Stimulated activated CD8-positive, alpha-beta memory T cell treated with anti-CD3 and anti-CD28 coated beads, Interleukin-12 subunit alpha, Interleukin-12 subunit beta, amount 100 ng/mL, for 24 hours (primary cell): Measurements from ENCODE around the gene SPINDOC.
"Not testable (repeated sequence)": the region's sequence is repeated elsewhere in the genome, so short reads cannot be mapped to it uniquely, and the experiment has no call there.

Source experiments
- DNase-seq: peaks from one replicate; pipeline ENCODE4 v3.0.0-alpha.2; 2020; ENCODE audit errors: extremely low read depth

The SPINDOC gene

GRCh38 chr11:63785823-63786222 lies 27.4 kb upstream of the SPINDOC start:
- no peak for DNase-seq

GRCh38 chr11:63791495-63792167 lies 21.6 kb upstream of the SPINDOC start:
- DNase-seq: no peak

DNA sequence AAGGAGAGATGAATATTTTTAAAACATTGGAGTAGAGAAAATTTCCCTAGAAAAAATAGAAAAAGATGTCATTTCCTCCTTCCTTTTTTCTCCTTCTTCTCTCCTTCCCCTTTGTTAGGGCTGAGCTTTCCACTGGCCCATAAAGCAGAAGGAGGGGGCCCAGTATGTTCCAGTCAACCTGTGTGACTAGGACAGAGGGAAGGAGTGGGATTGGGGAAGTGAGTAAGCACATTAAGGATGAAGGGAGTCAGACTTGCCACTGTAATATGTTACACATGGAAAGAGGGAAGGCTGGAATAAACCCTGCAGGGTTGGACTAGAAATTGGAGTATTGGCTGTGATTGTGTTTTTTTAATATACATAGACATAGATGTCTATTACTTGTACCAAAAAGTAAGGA lies 20.1 kb upstream of the SPINDOC start:
- no peak for DNase-seq

- DNase-seq: no peak
Measured at GRCh38 chr11:63795066-63795465, 18.2 kb upstream of the SPINDOC start.

- DNase-seq: no peak
Measured at GRCh38 chr11:63800921-63801320, 12.3 kb upstream of the SPINDOC start.

- DNase-seq: no peak
Measured at GRCh38 chr11:63802637-63803414, 10.4 kb upstream of the SPINDOC start.

GRCh38 chr11:63804259-63804658 lies 9.0 kb upstream of the SPINDOC start:
- no peak for DNase-seq

DNA sequence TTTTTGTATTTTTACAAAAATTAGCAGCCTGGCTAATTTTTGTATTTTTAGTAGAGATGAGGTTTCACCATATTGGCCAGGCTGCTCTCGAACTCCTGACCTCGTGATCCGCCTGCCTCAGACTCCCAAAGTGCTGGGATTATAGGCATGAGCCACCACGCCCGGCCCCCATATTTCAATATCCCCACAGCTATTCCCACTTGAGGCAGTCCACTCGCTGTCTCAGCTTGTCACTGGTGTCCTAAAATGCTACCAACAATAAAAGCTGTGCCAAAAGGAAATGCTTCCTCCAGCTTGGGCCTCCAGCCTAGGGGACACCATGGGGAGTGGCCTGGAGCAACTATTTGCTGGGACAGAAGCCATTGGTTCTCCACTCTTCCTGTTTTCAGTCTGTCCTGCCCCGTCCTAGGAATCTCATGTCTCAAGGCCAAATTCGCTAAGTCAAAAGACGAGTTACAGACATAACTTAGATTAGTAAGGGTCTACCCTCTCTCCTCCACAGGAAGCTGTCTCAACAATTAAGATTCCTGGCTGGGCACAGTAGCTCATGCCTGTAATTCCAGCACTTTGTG lies 7.3 kb upstream of the SPINDOC start:
- DNase-seq: no peak

DNA sequence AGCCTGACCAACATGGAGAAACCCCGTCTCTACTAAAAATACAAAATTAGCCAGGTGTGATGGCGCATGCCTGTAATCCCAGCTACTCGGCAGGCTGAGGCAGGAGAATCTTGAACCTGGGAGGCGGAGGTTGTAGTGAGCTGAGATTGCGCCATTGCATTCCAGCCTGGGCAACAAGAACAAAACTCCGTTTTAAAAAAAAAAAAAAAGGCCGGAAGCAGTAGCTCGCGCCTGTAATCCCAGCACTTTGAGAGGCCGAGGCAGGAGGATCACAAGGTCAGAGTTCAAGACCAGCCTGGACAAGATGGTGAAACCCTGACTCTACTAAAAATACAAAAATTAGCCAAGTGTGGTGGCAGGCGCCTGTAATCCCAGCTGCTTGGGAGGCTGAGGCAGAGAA lies 2.9 kb upstream of the SPINDOC start:
- not testable (repeated sequence) for DNase-seq

DNA sequence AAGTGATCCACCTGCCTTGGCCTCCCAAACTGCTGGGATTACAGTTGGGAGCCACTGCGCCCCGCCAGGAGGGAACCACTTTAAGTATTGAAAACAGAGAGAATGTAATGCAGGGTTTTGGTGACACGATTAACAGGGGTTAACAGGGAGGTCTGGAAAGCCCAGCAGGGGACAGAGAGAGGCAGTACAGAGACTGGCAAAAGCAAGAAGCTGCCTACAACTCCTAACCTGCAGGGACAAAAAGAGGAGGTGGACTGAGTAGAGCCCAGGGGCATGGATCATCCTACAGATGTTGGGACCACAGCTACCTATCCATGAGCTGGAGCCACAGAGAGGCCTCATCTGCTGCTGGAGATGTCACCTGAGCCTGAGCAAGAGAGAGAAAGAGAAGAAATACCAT lies 1.7 kb upstream of the SPINDOC start:
- DNase-seq: no peak

DNA sequence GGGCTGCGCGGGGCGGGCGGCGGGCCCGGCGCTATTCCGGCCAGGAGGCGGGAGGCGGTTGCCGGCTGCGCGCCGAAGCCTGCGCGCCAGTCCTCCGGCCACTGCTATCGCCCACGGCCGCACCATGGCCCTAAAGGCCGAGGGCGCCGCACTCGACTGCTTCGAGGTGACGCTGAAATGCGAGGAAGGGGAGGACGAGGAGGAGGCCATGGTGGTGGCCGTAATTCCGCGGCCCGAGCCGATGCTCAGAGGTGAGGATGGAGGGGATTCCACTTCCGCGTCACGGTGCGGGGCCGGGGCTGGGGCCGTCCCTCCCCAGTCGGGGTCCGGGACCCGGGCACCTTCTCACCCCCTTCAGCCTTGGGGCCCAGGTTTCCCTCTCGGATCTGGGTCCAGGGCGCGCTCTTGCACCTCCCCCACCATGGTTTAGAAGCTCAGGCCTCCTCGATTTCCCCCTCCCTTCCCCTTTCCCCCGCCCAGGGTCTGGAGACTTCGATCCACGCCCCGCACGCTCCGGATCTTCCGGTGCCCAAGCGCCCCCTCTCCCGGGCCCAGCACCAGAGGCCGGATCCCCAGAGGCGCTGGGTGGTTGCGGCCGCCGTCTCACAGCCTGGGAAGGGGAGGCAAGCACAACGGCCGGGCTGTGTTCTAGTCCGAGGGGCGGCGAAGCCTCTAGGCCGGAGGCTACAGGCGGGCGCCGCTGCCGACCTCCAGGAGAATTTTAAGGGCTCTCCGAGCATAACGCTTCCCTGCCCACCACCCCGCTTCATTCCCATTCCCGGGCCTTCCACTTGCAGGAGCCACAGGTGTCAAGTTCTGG lies 517 bp downstream of the SPINDOC start:
- DNase-seq: no peak

DNA sequence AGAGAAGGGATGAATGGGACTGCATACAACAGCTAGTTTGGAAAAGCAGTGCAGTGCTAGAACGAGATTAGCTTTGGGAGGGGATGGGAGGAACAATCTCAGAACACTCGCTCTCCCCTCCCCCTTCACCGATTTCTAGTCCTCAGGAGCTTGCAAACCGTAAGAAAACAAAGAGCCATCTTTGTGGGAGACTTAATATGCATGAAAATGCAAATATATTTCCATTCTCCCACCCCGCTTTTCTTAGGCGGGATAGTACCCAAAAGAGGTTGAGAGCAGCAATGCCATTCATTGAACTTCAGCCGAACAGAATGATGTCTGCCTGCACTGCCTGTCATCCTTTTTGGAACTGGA lies 1.1 kb downstream of the SPINDOC start:
- DNase-seq: no peak

DNA sequence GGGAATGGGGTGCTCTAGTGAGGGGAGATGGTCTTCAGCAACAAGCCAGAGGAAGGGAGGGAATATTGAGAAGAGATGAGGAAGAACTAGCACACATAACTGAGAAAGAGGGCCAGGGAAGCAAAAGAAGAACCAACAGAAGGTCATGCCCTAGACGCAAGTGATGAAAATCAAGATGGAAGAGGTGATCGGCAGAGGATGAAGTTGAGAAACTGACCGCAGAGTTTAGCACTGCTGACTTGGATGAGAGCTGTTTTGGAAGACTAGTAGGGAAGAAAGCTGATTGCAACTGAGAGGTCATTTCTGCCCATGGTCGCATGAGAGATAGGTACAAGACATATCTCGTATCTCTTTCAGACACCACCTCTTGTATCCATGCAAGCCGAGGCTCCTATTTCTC lies 2.9 kb downstream of the SPINDOC start:
- no peak for DNase-seq

GRCh38 chr11:63816732-63817131 lies 3.5 kb downstream of the SPINDOC start:
- no peak for DNase-seq

GRCh38 chr11:63817758-63818498 lies 4.7 kb downstream of the SPINDOC start:
- DNase-seq: no peak

DNA sequence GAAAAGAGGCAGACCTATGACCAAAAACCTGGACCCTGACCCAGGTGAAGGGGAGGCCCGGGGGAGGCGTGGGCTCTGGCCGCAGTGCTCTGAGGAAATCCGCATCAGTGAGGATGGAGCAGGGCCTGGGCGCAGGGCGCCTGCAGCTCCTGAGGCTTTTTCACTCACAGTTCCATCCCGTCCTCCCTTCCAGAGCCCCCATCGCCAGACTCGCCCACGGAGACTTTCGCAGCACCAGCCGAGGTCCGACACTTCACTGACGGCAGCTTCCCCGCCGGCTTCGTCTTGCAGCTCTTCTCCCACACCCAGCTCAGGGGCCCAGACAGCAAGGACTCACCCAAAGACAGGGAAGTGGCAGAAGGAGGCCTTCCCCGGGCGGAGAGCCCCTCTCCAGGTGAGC lies 5.4 kb downstream of the SPINDOC start:
- no peak for DNase-seq

DNA sequence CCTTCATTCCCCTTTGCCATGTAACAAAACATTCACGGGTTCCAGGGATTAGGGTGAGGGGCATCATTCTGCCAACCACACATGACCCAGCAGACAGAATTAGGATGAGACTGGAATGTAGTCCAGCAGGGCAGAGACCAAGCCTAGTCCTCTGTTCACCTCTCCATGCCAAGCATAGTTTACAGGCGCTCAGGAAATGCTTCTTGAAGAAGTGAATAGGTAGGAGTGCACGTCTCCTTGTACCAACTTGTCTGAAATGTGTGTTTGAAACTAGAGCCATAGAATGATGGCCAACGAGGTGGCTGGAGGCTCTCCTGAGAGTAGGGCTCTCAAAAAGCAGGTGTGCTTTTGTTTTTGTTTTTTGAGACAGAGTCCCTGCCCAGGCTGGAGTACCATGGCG lies 8.2 kb downstream of the SPINDOC start:
- DNase-seq: no peak

DNA sequence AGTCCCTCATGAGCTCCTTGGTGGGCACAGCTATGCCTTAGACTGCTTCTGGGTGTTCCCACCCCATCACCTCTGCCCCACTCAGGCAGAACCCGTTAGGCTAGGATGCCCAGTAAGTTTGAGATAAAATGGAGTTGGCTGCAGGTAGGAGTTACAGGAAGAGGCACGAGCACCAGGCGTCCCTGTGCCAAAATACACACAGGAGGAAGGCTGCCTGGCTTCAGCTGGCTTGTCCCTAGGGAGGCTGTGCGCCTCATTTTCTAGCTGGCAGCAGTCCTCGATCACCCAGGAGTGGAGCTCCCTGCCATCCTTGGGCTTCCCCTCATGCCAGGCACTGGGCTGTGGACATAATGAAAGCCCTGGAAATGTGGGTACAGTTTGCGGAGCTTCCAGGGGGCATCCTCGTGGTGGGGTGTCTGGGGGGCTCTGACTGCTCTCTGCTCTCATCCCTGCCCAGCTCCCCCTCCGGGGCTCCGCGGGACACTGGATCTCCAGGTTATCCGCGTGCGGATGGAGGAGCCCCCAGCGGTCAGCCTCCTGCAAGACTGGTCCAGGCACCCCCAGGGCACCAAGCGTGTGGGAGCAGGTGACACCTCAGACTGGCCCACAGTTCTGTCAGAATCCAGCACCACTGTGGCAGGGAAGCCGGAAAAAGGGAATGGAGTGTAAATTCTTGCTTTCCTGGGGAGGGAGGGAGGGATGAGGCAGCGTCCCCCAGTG lies 13.4 kb downstream of the SPINDOC start:
- no peak for DNase-seq

- no peak for DNase-seq
Measured at GRCh38 chr11:63829823-63830489, 16.7 kb downstream of the SPINDOC start.

DNA sequence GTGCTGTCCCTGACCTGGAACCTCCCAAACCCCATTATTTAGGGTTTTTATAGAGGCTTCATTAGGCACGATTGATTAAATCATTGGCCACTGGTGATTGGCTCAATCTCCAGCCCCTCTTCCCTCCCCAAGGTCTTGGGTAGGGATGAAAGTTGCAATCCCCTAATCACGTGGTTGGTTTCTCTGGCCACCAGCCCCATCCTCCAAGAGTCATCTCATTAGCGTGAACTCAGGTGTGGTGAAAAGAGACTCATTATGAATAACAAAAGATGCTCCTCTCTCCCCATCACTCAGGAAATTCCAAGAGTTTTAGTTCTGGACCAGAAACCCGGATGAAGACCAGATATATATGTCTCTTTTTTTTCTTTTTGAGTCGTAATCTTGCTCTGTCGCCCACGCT lies 18.1 kb downstream of the SPINDOC start:
- DNase-seq: no peak
